ENCODE results near the gene EPN3. TPM values are rescaled to one million over a fixed set of nuclear protein-coding genes. Genes with fewer than 3 reads are reported as not detected.
A peak's percentile ranks its signal among the peaks of the same experiment; 100 is the strongest.

EPN3 gene
- polyA plus RNA-seq, 1 of the 3 experiments (the other 2 are of a cell fraction), result 0.05 TPM

DNA sequence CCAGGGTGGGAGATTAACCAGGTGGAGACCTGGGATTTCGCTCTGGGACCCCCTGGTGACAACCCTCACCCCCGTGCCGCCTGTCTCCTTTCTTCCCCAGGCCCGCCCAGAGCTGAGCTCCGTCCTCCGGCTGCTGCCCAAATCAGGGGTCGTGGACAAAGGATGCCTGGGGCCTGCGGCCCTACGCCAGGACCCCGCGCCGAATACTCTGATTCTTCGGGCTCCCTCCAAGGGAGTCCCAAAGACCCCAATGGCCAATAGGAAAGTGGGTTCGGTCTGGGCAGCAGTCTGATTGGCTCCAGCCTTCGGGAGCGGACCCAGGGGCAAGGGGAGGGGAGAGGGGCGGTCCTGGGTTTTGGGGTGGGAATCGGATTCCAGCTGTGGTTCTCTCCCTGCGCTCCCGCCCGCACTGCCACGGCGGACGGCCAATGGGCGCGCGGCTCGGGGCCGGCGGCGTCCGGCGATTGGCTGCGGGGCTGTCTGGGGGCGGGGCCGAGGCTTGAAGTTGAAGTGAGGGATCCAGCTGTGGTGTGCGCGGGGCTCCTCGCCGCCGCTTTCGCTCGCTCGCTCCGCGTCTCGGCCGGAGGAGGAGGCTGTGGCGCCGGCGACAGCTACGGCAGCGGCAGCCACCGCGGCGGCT, 27.8 kb downstream of the EPN3 start, which contains the start of gene CACNA1G (continued):
- peak; percentile 79; the same call in 1 of the 2 replicates for TF ChIP-seq MXI1 (IDR thresholded peaks at IDR 0.05; ENCODE audit: low read depth, low read length)
- TF ChIP-seq, protein P1, sequence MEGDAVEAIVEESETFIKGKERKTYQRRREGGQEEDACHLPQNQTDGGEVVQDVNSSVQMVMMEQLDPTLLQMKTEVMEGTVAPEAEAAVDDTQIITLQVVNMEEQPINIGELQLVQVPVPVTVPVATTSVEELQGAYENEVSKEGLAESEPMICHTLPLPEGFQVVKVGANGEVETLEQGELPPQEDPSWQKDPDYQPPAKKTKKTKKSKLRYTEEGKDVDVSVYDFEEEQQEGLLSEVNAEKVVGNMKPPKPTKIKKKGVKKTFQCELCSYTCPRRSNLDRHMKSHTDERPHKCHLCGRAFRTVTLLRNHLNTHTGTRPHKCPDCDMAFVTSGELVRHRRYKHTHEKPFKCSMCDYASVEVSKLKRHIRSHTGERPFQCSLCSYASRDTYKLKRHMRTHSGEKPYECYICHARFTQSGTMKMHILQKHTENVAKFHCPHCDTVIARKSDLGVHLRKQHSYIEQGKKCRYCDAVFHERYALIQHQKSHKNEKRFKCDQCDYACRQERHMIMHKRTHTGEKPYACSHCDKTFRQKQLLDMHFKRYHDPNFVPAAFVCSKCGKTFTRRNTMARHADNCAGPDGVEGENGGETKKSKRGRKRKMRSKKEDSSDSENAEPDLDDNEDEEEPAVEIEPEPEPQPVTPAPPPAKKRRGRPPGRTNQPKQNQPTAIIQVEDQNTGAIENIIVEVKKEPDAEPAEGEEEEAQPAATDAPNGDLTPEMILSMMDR (IDR thresholded peaks at IDR 0.05), result no peak
- TF ChIP-seq, protein P2, sequence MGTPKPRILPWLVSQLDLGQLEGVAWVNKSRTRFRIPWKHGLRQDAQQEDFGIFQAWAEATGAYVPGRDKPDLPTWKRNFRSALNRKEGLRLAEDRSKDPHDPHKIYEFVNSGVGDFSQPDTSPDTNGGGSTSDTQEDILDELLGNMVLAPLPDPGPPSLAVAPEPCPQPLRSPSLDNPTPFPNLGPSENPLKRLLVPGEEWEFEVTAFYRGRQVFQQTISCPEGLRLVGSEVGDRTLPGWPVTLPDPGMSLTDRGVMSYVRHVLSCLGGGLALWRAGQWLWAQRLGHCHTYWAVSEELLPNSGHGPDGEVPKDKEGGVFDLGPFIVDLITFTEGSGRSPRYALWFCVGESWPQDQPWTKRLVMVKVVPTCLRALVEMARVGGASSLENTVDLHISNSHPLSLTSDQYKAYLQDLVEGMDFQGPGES (IDR thresholded peaks at IDR 0.05; ENCODE audit: low read depth, low read length), result peak; percentile 57; the same call in 1 of the 2 replicates
- TF ChIP-seq TCF12 (IDR thresholded peaks at IDR 0.05), result no peak
- TF ChIP-seq FOXM1 (IDR thresholded peaks at IDR 0.05; ENCODE audit: low read depth), result no peak
- no peak for TF ChIP-seq RXRA (IDR thresholded peaks at IDR 0.05; ENCODE audit: borderline replicate concordance, low read depth)
- TF ChIP-seq RCOR1 (IDR thresholded peaks at IDR 0.05; ENCODE audit: low read length), result no peak
- TF ChIP-seq SMC3 (IDR thresholded peaks at IDR 0.05; ENCODE audit: low read depth, low read length), result no peak
- peak; percentile 43; the same call in 1 of the 2 replicates for TF ChIP-seq NRF1 (IDR thresholded peaks at IDR 0.05; ENCODE audit: low read depth, low read length)
- TF ChIP-seq RAD21 (IDR thresholded peaks at IDR 0.05; ENCODE audit: low read length), result peak; percentile 35
- TF ChIP-seq GABPA (IDR thresholded peaks at IDR 0.05; ENCODE audit: low read depth), result no peak
- peak; percentile 70 for TF ChIP-seq CHD2 (IDR thresholded peaks at IDR 0.05; ENCODE audit: low read length, partially characterized antibody)
- TF ChIP-seq, protein P3, sequence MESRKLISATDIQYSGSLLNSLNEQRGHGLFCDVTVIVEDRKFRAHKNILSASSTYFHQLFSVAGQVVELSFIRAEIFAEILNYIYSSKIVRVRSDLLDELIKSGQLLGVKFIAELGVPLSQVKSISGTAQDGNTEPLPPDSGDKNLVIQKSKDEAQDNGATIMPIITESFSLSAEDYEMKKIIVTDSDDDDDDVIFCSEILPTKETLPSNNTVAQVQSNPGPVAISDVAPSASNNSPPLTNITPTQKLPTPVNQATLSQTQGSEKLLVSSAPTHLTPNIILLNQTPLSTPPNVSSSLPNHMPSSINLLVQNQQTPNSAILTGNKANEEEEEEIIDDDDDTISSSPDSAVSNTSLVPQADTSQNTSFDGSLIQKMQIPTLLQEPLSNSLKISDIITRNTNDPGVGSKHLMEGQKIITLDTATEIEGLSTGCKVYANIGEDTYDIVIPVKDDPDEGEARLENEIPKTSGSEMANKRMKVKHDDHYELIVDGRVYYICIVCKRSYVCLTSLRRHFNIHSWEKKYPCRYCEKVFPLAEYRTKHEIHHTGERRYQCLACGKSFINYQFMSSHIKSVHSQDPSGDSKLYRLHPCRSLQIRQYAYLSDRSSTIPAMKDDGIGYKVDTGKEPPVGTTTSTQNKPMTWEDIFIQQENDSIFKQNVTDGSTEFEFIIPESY (IDR thresholded peaks at IDR 0.05; ENCODE audit: borderline replicate concordance, low read depth), result no peak
- TF ChIP-seq, protein P4, sequence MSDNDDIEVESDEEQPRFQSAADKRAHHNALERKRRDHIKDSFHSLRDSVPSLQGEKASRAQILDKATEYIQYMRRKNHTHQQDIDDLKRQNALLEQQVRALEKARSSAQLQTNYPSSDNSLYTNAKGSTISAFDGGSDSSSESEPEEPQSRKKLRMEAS (IDR thresholded peaks at IDR 0.05; ENCODE audit: low read depth), result no peak
